Activated CD4-positive, alpha-beta T cell treated with anti-CD3 and anti-CD28 coated beads, Interleukin-2, amount 50 U/mL, for 1 hour (primary cell): Measurements from ENCODE around the gene TRANK1.

ENCODE experiments used
- DNase-seq: peaks from one replicate; pipeline ENCODE4 v3.0.0-alpha.2; 2020

TRANK1 gene

GRCh38 chr3:36833160-36833814, 111.6 kb downstream of the TRANK1 start:
- no peak for DNase-seq

GRCh38 chr3:36832406-36832805, 112.4 kb downstream of the TRANK1 start:
- DNase-seq, result no peak

GRCh38 chr3:36827133-36827532, 117.7 kb downstream of the TRANK1 start:
- DNase-seq, result no peak

GRCh38 chr3:36826240-36826639, 118.6 kb downstream of the TRANK1 start:
- DNase-seq, result no peak

- no peak for DNase-seq
Measured at GRCh38 chr3:36824443-36824842, 120.4 kb downstream of the TRANK1 start.

- DNase-seq, result no peak
Measured at GRCh38 chr3:36823806-36824205, 121.0 kb downstream of the TRANK1 start.

GRCh38 chr3:36820083-36820482, 124.8 kb downstream of the TRANK1 start:
- no peak for DNase-seq

- DNase-seq, result no peak
Measured at GRCh38 chr3:36817806-36818533, 126.9 kb downstream of the TRANK1 start.

- no peak for DNase-seq
Measured at GRCh38 chr3:36815375-36815774, 129.5 kb downstream of the TRANK1 start.

GRCh38 chr3:36814776-36815175, 130.1 kb downstream of the TRANK1 start:
- no peak for DNase-seq

- no peak for DNase-seq
Measured at GRCh38 chr3:36814066-36814717, 130.7 kb downstream of the TRANK1 start.

GRCh38 chr3:36813305-36813704, 131.5 kb downstream of the TRANK1 start:
- DNase-seq, result no peak

- no peak for DNase-seq
Measured at GRCh38 chr3:36812240-36812639, 132.6 kb downstream of the TRANK1 start.

GRCh38 chr3:36811768-36812167, 133.1 kb downstream of the TRANK1 start:
- DNase-seq, result no peak

- no peak for DNase-seq
Measured at GRCh38 chr3:36804295-36805055, 140.4 kb downstream of the TRANK1 start.

GRCh38 chr3:36803091-36803791, 141.6 kb downstream of the TRANK1 start:
- DNase-seq, result no peak

GRCh38 chr3:36800533-36801116, 144.2 kb downstream of the TRANK1 start:
- DNase-seq, result no peak

GRCh38 chr3:36796881-36797280, 148.0 kb downstream of the TRANK1 start:
- DNase-seq, result no peak

- DNase-seq, result no peak
Measured at GRCh38 chr3:36796161-36796560, 148.7 kb downstream of the TRANK1 start.

GRCh38 chr3:36795622-36796021, 149.2 kb downstream of the TRANK1 start:
- no peak for DNase-seq

- DNase-seq, result peak; percentile 2
Measured at GRCh38 chr3:36792342-36792741, 152.5 kb downstream of the TRANK1 start.

GRCh38 chr3:36790765-36791164, 154.1 kb downstream of the TRANK1 start:
- no peak for DNase-seq
